Measurements from ENCODE around the gene HES4.
"Not testable (repeated sequence)": the region's sequence is repeated elsewhere in the genome, so short reads cannot be mapped to it uniquely, and the experiment has no call there.

The HES4 gene

DNA sequence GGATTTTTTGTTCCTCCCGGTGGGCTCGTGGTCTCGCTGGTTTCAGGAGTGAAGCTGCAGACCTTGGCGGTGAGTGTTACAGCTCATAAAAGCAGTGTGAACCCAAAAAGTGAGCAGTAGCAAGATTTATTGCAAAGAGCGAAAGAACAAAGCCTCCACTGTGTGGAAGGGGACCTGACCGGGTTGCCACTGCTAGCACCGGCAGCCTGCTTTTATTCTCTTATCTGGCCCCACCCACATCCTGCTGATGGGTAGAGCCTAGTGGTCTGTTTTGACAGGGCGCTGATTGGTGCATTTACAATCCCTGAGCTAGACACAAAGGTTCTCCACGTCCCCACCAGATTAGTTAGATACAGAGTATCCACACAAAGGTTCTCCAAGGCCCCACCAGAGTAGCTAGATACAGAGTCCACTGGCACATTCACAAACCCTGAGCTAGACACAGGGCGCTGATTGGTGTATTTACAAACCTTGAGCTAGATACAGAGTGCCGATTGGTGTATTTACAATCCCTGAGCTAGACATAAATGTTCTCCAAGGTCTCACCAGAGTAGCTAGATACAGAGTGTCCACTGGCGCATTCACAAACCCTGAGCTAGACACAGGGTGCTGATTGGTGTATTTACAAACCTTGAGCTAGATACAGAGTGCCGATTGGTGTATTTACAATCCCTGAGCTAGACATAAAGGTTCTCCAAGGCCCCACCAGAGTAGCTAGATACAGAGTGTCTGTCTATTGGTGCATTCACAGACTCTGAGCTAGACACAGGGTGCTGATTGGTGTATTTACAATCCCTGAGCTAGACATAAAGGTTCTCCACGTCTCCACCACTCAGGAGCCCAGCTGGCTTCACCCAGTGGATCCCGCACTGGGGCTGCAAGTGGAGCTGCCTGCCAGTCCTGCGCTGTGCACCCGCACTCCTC lies 17.8 kb upstream of the HES4 start:
- not testable (repeated sequence) for H3K27me3 ChIP-seq (ENCODE audit: control insufficient read depth, insufficient read depth, low read length, poor library complexity, severe bottlenecking); H3K27ac ChIP-seq (ENCODE audit: insufficient read depth, low read depth, low read length, poor library complexity, severe bottlenecking); H3K4me3 ChIP-seq (ENCODE audit: insufficient read depth, low read depth, low read length); H3K9me3 ChIP-seq (ENCODE audit: control insufficient read depth, low read length); H3K36me3 ChIP-seq (ENCODE audit: control insufficient read depth, insufficient read depth, low read length)
- H3K4me1 ChIP-seq (ENCODE audit: control insufficient read depth, insufficient read depth, low read length) = peaks cover 36% of the 10 kb centered on the region
- WGBS, 2 experiments = 88% methylated on average over 17 of the region's 17 CpGs

GRCh38 chr1:1014799-1015681 lies 15.1 kb upstream of the HES4 start:
- peak overlapping the region; percentile 61 for H3K4me3 ChIP-seq (ENCODE audit: insufficient read depth, low read depth, low read length)
- H3K27me3 ChIP-seq (ENCODE audit: control insufficient read depth, insufficient read depth, low read length, poor library complexity, severe bottlenecking) = no peaks in the 10 kb centered on the region
- peaks cover 23% of the 10 kb centered on the region for H3K4me1 ChIP-seq (ENCODE audit: control insufficient read depth, insufficient read depth, low read length)
- H3K9me3 ChIP-seq (ENCODE audit: control insufficient read depth, low read length) = no peaks in the 10 kb centered on the region
- H3K27ac ChIP-seq (ENCODE audit: insufficient read depth, low read depth, low read length, poor library complexity, severe bottlenecking) = no peak overlapping the region
- H3K36me3 ChIP-seq (ENCODE audit: control insufficient read depth, insufficient read depth, low read length) = no peaks in the 10 kb centered on the region
- WGBS, 2 experiments = 77% methylated on average over 20 of the region's 20 CpGs

DNA sequence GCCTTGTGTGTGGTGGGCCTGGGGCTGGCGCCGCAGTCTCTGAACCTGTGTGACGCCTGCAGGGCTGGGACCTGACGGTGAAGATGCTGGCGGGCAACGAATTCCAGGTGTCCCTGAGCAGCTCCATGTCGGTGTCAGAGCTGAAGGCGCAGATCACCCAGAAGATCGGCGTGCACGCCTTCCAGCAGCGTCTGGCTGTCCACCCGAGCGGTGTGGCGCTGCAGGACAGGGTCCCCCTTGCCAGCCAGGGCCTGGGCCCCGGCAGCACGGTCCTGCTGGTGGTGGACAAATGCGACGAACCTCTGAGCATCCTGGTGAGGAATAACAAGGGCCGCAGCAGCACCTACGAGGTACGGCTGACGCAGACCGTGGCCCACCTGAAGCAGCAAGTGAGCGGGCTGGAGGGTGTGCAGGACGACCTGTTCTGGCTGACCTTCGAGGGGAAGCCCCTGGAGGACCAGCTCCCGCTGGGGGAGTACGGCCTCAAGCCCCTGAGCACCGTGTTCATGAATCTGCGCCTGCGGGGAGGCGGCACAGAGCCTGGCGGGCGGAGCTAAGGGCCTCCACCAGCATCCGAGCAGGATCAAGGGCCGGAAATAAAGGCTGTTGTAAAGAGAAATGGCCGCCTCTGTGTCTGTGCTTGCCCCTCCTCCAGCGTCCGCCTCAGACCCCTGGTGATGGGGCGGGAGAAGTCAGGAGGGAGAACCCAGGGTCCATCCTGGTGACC lies 14.2 kb upstream of the HES4 start:
- Histone ChIP-seq H3K9me3 (ENCODE audit: control insufficient read depth, low read length) (no peaks in the 10 kb centered on the region), H3K4me1 (ENCODE audit: control insufficient read depth, insufficient read depth, low read length) (peaks cover 23% of the 10 kb centered on the region), H3K36me3 (ENCODE audit: control insufficient read depth, insufficient read depth, low read length) (no peaks in the 10 kb centered on the region), H3K4me3 (ENCODE audit: insufficient read depth, low read depth, low read length) (peak overlapping the region; percentile 61), H3K27ac (ENCODE audit: insufficient read depth, low read depth, low read length, poor library complexity, severe bottlenecking) (no peak overlapping the region), H3K27me3 (ENCODE audit: control insufficient read depth, insufficient read depth, low read length, poor library complexity, severe bottlenecking) (no peaks in the 10 kb centered on the region)
- WGBS, 2 experiments = 55 to 57% methylated on average over 41 of the region's 41 CpGs

DNA sequence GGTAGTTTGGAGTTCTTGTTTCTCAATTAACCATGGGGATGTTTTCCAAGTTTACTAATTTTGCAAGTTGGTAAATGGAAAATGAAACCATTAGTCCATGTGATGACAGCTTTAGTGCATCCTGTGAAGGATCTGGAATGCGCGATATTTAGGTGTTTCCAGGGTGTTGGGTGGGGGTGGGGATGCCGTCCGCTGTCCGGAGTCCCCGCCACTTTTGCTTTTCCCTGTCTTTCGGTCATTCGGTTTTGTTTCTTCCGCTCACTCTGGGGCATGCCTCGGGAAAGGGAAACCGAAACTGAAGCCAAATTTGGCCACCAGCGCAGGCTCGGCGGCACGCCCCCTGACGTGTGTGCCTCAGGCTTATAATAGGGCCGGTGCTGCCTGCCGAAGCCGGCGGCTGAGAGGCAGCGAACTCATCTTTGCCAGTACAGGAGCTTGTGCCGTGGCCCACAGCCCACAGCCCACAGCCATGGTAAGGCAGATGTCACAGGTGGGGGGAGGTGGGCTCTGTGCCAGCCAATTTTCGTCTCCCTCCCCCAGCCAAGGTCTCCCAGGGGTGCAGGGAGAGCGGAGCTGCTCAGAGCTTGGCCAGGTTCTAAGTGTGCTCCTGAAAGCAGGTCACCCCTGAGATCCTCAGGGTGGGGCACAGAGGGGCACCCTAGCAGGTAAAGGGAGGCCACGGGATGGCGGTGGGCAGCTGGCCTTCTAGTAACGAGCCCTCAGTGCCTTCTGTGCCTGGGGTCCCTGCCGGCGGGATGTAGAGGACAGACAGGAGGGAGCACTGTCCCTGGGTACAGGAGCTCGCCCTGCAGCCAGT lies 13.4 kb upstream of the HES4 start, which contains the start of gene ISG15:
ISG15 (plus strand) TSS at position 393 of the 817 bp plus-strand sequence; CDS start at position 470, 77 bp downstream.
- Histone ChIP-seq H3K4me1 (ENCODE audit: control insufficient read depth, insufficient read depth, low read length) (peaks cover 23% of the 10 kb centered on the region), H3K27me3 (ENCODE audit: control insufficient read depth, insufficient read depth, low read length, poor library complexity, severe bottlenecking) (no peaks in the 10 kb centered on the region), H3K9me3 (ENCODE audit: control insufficient read depth, low read length) (no peaks in the 10 kb centered on the region), H3K36me3 (ENCODE audit: control insufficient read depth, insufficient read depth, low read length) (no peaks in the 10 kb centered on the region), H3K4me3 (ENCODE audit: insufficient read depth, low read depth, low read length) (peak within 1 kb of the TSS; percentile 61), H3K27ac (ENCODE audit: insufficient read depth, low read depth, low read length, poor library complexity, severe bottlenecking) (peak within 1 kb of the TSS; percentile 62)
- 9% methylated on average over 30 of the region's 30 CpGs for WGBS, 2 experiments

DNA sequence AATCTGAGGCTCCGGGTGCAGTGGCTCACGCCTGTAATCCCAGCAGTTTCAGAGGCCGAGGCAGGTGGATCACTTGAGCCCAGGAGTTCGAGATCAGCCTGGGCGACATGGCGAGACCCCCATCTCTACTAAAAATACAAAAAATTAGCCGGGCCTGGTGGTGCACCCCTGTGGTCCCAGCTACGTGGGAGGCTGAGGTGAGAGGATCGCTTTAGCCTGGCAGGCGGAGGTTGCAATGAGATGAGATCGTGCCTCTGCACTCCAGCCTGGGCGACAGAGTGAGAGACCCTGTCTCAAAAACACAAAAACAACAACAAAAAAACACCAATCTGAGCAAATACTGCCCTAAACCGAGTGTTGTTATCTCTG lies 12.8 kb upstream of the HES4 start:
- H3K9me3 ChIP-seq (ENCODE audit: control insufficient read depth, low read length); H3K27me3 ChIP-seq (ENCODE audit: control insufficient read depth, insufficient read depth, low read length, poor library complexity, severe bottlenecking); H3K36me3 ChIP-seq (ENCODE audit: control insufficient read depth, insufficient read depth, low read length): not testable (repeated sequence)
- peak overlapping the region; percentile 62 for H3K27ac ChIP-seq (ENCODE audit: insufficient read depth, low read depth, low read length, poor library complexity, severe bottlenecking)
- WGBS, 2 experiments = 78 to 82% methylated on average over 13 of the region's 13 CpGs
- peak overlapping the region; percentile 61 for H3K4me3 ChIP-seq (ENCODE audit: insufficient read depth, low read depth, low read length)
- H3K4me1 ChIP-seq (ENCODE audit: control insufficient read depth, insufficient read depth, low read length) = peaks cover 23% of the 10 kb centered on the region

DNA sequence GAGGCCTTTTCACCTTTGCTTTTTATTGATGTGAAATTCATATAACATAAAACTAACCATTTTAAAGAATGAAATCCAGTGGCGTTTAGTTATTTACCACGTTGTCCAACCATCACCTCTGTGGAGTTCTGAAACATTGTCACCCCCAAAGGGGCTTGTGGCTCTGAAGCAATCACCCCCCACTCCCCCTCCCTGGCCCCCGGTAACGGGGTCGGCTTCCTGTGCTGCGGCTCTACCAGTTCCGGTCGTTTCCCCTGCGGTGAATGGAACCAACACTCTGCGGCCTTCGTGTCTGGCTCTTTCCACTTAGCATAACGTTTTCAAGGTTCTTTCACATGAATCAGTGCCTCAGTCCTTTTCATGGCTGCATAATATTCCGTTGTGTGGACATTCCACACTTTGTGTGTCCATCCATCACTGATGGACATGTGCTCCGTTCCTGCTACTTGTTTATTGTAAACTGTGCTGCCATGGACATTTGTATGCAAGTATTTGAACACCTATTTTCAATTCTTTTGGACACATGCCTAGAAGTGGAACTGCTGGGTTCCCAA lies 11.6 kb upstream of the HES4 start:
- Histone ChIP-seq H3K4me1 (ENCODE audit: control insufficient read depth, insufficient read depth, low read length) (peaks cover 23% of the 10 kb centered on the region), H3K4me3 (ENCODE audit: insufficient read depth, low read depth, low read length) (no peak overlapping the region), H3K27me3 (ENCODE audit: control insufficient read depth, insufficient read depth, low read length, poor library complexity, severe bottlenecking) (no peaks in the 10 kb centered on the region), H3K27ac (ENCODE audit: insufficient read depth, low read depth, low read length, poor library complexity, severe bottlenecking) (no peak overlapping the region), H3K36me3 (ENCODE audit: control insufficient read depth, insufficient read depth, low read length) (no peaks in the 10 kb centered on the region), H3K9me3 (ENCODE audit: control insufficient read depth, low read length) (no peaks in the 10 kb centered on the region)
- 86 to 87% methylated on average over 14 of the region's 14 CpGs for WGBS, 2 experiments

DNA sequence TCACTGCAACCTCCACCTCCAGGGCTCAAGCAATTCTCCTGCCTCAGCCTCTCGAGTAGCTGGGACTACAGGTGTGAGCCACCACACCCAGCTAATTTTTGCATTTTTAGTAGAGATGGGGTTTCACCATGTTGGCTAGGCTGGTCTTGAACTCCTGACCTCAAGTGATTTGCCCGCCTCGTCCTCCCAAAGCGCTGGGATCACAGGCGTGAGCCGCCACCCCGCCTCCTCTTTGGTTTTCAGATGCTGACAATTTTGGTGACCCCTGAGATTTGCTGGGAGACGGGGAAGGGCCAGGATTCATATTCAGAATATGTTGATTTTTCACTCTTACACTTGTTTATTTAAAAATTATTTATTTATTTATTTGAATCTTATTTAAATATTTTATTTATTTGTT lies 10.2 kb upstream of the HES4 start:
- not testable (repeated sequence) for H3K4me3 ChIP-seq (ENCODE audit: insufficient read depth, low read depth, low read length); H3K9me3 ChIP-seq (ENCODE audit: control insufficient read depth, low read length); H3K27ac ChIP-seq (ENCODE audit: insufficient read depth, low read depth, low read length, poor library complexity, severe bottlenecking); H3K36me3 ChIP-seq (ENCODE audit: control insufficient read depth, insufficient read depth, low read length); H3K27me3 ChIP-seq (ENCODE audit: control insufficient read depth, insufficient read depth, low read length, poor library complexity, severe bottlenecking)
- H3K4me1 ChIP-seq (ENCODE audit: control insufficient read depth, insufficient read depth, low read length) = peaks cover 30% of the 10 kb centered on the region
- WGBS, 2 experiments = 85 to 91% methylated on average over 7 to 8 of the region's 8 CpGs

GRCh38 chr1:1006305-1007159 lies 6.6 kb upstream of the HES4 start:
- no peak overlapping the region for H3K4me3 ChIP-seq (ENCODE audit: insufficient read depth, low read depth, low read length)
- no peak overlapping the region for H3K27ac ChIP-seq (ENCODE audit: insufficient read depth, low read depth, low read length, poor library complexity, severe bottlenecking)
- WGBS, 2 experiments = 91% methylated on average over 37 of the region's 37 CpGs
- H3K27me3 ChIP-seq (ENCODE audit: control insufficient read depth, insufficient read depth, low read length, poor library complexity, severe bottlenecking) = peaks cover 12% of the 10 kb centered on the region
- no peaks in the 10 kb centered on the region for H3K36me3 ChIP-seq (ENCODE audit: control insufficient read depth, insufficient read depth, low read length)
- H3K9me3 ChIP-seq (ENCODE audit: control insufficient read depth, low read length) = no peaks in the 10 kb centered on the region
- H3K4me1 ChIP-seq (ENCODE audit: control insufficient read depth, insufficient read depth, low read length) = peaks cover 31% of the 10 kb centered on the region

Data from ectodermal cell (in vitro differentiated cells).